Loucy (cell line): ENCODE results near the gene HOXA11.

Experiments used
- EZH2phosphoT487 ChIP-seq: fragments of 200-600 bp; IDR thresholded peaks from 2 replicates; pipeline ENCODE4 v1.6.1; 2018; ENCODE audit warnings: antibody characterized with exemption, mild to moderate bottlenecking, moderate library complexity, borderline replicate concordance
- TF ChIP-seq, protein P1 (sequence below): fragments of 200-600 bp; sonication (generic); conservative IDR thresholded peaks from 2 replicates; pipeline ENCODE4 v1.5.1; 2014; ENCODE audit warnings: mild to moderate bottlenecking, antibody characterized with exemption, low read length

DNA sequence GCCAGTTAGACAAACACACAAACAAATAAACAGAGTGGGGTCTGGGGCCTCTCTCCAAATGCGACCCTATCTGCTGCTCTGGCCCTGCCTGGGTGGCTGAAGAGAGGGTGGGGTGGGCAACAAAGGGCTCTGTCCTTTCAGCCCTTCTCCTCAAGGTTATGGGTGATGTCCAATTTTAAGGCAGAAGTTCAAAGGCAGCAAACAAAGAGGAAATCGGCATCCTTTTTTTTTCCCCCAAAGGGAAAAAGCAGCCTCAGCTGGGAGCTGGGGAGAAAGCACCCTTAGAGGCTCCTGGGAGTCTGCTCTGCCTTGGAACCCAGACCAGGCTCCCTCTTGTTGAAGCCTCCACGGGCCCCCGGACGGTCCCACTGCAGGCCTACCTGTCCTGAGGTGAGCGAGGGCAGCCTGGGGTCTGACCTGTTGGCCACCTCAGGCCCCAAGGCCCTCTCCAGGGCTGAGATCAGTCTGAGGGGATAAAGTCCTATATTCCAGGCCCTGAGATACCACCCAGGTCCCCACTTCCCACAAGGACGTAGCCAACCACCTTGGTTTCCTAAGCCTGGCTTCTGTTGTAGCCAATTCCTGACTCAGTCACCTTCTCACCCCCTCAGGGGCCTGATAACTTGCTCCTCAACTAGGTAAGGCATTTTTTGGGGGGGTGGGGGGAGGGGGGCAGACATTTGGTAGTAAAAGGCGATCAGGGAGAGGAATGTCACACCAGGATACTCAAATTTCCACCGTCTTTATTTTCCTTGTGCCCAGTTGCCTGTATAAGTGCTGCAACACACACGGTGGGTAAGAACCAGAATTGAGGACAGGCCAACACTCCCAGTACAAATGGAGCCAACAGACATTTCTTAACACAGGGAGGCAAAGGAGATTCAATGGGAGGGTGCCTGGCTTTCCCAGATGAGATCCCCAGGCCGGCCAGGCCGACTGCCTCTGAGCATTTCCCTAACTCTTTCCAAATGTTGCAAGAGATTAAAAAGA, 4.3 kb downstream of the HOXA11 start:
- TF ChIP-seq, protein P1, sequence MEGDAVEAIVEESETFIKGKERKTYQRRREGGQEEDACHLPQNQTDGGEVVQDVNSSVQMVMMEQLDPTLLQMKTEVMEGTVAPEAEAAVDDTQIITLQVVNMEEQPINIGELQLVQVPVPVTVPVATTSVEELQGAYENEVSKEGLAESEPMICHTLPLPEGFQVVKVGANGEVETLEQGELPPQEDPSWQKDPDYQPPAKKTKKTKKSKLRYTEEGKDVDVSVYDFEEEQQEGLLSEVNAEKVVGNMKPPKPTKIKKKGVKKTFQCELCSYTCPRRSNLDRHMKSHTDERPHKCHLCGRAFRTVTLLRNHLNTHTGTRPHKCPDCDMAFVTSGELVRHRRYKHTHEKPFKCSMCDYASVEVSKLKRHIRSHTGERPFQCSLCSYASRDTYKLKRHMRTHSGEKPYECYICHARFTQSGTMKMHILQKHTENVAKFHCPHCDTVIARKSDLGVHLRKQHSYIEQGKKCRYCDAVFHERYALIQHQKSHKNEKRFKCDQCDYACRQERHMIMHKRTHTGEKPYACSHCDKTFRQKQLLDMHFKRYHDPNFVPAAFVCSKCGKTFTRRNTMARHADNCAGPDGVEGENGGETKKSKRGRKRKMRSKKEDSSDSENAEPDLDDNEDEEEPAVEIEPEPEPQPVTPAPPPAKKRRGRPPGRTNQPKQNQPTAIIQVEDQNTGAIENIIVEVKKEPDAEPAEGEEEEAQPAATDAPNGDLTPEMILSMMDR = no peak
- TF ChIP-seq EZH2phosphoT487 = no peak
